HG03469 (cell line): Measurements from ENCODE around the gene TMEM11.
A peak's percentile ranks its signal among the peaks of the same experiment; 100 is the strongest.

Experiments used
- ATAC-seq: cut with Tn5 transposase; IDR thresholded peaks from one replicate; pipeline ENCODE4 v1.9.1; 2021; ENCODE audit warnings: mild to moderate bottlenecking, moderate library complexity, moderate number of reproducible peaks; ENCODE audit not compliant: unreplicated experiment

TMEM11 gene, protein sequence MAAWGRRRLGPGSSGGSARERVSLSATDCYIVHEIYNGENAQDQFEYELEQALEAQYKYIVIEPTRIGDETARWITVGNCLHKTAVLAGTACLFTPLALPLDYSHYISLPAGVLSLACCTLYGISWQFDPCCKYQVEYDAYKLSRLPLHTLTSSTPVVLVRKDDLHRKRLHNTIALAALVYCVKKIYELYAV

DNA sequence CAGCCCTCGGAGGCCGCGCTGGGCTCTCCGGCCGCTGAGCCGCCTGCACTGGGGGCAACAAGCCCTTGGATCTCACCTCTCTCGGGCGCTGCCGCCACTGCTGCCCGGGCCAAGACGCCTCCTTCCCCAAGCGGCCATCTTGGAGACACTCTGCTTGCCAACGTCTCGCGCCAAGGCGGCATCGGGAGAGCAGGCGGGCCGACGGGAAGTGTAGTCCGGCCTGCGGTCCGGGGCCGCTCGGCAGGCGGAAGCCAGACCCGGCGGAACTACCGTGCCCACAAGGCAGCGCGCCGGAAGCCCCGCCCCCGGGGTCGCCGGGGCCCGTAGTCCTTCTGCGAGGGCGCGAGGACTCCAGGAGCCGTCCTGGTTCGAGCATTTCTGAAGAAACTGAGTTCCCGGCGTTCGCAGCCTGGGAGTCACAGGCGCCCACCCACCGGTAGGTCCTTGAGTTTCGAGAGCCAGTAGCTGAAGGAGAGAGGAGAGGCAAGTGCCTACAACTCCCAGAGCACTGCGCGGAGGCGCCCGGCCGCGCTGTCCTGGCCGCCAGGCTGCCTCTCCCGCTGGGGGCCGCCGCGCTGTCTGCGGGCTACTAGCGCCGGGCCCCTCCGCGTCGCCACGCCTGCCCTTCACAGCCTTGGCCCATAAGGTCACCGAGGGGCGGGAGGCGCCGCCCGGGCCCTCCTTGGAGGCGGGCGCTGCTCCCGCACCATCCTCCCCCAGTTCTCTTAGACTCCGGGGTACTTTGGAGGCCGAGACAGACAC is at the start of gene TMEM11:
Gene TMEM11 (minus strand): TSS at position 147 of the 762 bp plus-strand sequence. CDS start 9 bp downstream, at position 138.
- peak; percentile 79 for ATAC-seq

GRCh38 chr17:21263376-21263775 is 49.4 kb upstream of the TMEM11 start:
- ATAC-seq, result no peak

- no peak for ATAC-seq
Measured at GRCh38 chr17:21262259-21262993, 48.5 kb upstream of the TMEM11 start.

GRCh38 chr17:21258593-21258992 is 44.6 kb upstream of the TMEM11 start:
- ATAC-seq, result no peak

- ATAC-seq, result no peak
Measured at GRCh38 chr17:21253646-21254441, 39.9 kb upstream of the TMEM11 start.

GRCh38 chr17:21252796-21253645 is 39.1 kb upstream of the TMEM11 start, which contains the start of gene NATD1:
Gene NATD1, minus strand, starts transcription at chr17:21253410. Its CDS starts 146 bp downstream, at chr17:21253264.
- ATAC-seq, result no peak

- ATAC-seq, result no peak
Measured at GRCh38 chr17:21252289-21252795, 38.4 kb upstream of the TMEM11 start.

GRCh38 chr17:21251337-21252010 is 37.5 kb upstream of the TMEM11 start:
- ATAC-seq, result no peak

DNA sequence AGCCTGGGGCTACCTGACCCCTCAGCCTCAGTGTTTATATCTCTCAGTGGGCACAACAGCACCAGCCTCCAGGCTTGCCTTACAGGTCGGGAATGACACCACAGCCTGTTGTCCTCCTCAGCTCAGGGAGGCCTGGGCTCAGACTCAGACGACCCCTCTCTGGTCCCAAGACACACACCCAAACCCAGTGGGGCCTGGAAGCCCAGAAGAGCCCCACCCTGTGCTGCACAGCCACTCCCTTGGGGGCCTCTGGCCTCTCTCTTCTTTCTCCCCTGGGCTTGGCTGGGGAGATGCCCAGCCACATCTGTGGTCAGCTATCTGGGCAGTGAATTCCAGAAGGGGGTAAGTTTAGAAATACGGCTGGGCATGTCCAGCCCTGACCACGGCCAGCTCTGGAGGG is 36.9 kb upstream of the TMEM11 start:
- ATAC-seq, result no peak

DNA sequence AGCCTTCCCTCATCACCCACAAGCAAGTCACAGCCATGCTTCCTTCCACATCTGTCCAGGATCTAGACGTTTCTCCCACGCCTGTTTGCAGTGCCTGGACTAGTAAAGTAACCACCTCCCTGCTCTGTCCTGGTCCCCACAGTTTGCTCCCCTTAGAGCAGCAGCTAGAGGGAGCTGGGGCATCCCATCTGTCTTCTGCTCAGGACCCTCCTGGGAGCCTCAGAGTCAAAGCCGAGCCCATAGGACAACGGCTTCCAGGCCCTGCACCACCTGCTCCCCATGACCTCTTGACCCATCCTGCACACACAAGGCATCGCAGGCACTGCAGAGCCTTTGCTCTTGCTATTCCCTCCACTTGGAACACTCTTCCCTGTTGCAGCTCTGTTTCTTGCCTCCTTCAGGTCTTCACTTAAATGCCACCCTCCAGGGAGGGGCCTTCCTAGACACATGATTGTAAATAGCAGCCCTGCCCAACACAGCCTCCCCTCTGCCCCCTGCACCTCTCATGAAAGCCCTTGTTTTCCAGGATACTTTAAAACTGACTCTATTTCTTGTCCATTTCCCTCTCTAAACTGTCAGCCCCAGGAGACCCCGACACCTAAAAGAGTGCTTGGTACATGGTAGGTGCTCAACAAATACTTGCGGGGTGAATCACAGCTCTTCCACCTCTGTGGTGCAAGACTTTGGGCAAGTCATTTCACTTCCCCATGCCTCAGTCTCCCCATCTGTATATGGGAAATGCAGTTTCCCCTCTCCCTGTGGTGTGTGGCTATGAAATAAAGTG is 36.2 kb upstream of the TMEM11 start:
- no peak for ATAC-seq

GRCh38 chr17:21249086-21249795 is 35.3 kb upstream of the TMEM11 start:
- ATAC-seq, result no peak

- no peak for ATAC-seq
Measured at GRCh38 chr17:21248500-21248899, 34.5 kb upstream of the TMEM11 start.

DNA sequence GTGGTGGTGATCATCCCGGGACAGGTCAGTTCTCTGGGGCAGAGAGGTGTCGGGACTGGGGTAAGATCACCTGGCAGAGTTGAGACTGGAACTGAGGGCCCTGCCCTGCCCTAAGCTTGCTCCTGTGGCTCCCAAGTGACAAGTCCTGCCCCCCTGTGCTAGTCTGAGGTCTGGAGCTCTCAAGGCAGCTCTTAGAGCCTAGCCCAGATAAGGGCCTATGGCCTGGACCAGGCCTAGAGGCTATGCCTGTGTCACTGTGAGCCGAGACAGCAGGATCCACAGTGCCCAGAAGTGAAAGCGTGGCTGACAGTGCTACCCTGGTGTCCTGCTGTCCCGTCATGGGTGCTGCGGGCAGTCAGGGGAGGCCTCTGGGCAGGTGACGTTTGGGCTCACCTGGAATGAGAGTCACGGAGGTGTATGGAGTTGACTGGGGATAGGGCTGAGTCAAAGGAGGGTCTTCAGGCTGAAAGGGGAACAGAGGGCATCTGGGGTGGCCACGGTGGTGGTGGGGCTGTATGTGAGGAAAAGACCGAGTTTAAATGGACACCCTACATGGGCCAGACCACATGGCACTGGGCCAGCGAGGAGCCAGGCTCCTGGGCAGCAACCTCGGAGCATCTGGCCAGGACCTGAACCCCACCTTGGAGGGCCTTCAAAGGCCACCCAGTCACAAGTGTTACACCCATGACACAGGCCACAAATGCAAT is 33.7 kb upstream of the TMEM11 start:
- no peak for ATAC-seq

DNA sequence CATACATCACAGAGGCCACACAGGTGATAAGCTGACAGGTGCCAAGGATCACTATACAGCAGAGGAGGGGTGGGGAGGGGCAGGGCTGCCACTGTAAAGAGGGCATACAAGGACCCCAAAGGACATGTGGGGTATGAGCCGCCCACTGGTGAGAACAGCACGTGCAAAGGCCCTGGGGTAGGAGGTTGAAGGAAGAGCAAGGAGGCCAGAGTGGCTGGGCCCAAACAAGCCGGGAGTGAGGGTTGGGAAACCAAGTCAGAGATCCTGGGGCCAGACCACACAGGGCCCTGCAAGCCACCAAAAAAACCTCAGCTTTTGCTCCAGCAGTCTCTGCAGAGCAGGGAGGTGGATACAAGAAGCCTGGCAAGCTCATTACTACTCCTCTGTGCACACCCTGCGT is 32.7 kb upstream of the TMEM11 start:
- no peak for ATAC-seq

- no peak for ATAC-seq
Measured at GRCh38 chr17:21245639-21246084, 31.7 kb upstream of the TMEM11 start.

DNA sequence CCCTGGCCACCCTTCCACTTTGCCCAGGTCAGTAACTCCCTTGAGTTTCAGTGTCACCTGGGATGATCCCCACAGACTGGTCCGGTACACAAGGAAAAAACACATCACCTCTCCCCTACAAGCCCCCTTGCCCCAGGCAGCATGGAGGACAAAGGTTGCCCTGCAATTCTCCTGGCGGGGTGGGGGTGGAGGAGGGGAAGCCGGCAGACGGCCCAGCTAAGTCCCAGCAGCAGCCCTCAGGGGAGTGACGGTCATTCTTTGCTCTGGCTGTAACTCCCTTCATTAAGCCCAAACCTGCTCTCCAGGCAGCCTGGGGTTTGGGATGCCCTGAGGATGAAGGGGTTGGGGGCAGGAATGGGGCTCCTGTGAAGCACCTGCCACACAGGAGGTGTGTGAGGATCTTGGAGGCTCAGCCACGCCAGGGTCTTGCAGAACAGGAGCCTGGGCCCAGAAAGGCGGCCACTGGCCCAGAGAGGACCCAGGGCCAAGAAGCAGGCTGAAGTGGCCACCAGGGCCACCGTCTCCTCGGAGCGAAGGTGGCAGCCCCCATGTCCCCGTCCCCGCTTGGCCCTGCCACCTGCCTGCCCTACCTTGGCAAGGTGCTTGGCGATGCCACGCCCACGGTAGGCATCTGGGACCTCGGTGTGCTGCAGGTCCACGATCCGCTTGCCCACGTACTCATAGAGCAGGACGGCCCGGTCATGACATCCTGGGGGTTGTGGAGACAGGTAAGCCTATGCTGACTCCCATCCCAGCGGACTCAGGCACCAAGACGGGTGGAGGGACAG is 29.7 kb upstream of the TMEM11 start:
- no peak for ATAC-seq
